GM21526 (cell line): ENCODE measurements around the gene VWDE.
"Not testable (repeated sequence)": the region's sequence is repeated elsewhere in the genome, so short reads cannot be mapped to it uniquely, and the experiment has no call there.

Experiments used
- ATAC-seq: cut with Tn5 transposase; IDR thresholded peaks from one replicate; pipeline ENCODE4 v1.9.1; 2021; ENCODE audit warnings: moderate library complexity; ENCODE audit not compliant: unreplicated experiment, low FRiP score

Gene VWDE

DNA sequence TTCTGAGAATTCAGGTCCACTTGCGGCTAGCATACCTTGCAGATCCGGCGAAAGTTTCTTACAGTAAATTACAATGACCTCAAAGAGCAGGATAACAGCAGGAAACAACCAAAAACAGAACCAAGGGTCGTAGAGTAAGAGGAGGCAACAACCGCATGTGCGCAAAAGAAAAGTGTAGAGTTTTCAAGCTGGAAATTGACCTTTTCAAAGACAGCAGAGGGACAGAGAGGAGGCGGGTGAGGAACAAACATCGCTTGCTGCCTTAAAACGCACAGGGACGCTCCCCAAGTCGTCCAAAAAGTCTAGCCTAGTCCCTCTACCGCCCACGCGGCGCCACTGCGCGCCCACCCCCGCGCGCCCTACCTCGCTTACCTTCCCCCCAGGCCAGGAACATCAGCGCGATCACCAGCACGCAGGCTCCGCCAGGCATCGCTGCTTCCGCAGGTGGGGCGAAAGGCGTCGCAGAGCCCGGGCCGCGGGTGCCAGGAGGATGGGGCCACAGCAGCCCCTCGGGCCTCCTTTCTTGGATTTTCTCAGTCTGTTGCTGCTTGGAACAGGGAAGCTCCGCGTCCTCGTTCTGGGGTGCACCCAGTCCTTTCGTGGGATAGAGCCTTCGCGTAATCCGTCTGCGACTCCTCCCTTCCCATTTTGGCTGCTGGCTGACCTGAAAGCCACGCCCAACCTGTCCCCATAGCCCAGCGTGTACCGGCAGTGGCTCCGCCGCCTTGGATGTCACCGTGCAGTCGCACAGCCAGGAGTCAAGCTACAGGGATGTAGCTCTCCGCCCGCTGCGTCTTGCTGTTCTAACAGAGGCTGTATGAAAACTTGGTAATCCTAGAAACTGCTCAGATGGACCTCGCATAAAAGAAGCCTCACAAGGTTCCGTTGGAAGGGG lies at the start of gene VWDE:
Gene VWDE (minus strand): TSS at position 579 of the 895 bp plus-strand sequence. CDS start 149 bp downstream, at position 430.
- ATAC-seq: peak; percentile 71

DNA sequence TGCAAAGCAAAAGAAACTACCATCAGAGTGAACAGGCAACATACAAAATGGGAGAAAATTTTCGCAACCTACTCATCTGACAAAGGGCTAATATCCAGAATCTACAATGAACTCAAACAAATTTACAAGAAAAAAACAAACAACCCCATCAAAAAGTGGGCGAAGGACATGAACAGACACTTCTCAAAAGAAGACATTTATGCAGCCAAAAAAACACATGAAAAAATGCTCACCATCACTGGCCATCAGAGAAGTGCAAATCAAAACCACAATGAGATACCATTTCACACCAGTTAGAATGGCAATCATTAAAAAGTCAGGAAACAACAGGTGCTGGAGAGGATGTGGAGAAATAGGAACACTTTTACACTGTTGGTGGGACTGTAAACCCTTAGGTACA lies 49.5 kb upstream of the VWDE start:
- ATAC-seq: not testable (repeated sequence)

DNA sequence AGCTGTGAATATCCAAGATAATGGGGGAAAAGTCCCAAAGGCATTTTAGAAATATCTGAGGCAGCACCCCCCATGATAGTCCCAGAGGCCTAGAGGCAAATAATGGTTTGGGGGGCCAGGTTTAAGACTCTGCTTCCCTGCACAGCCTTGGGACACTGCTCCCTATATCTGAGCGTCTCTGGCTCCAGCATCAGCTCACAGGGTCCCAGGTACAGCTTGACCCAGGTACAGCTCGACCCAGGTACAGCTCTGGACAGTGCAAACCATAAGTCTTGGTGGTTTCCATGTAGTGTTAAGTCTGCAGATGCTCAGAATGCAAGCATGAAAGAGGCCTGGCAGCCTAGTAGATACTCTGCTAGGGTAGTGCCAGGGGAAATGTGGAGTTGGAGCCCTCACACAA lies 47.0 kb upstream of the VWDE start:
- ATAC-seq: no peak

DNA sequence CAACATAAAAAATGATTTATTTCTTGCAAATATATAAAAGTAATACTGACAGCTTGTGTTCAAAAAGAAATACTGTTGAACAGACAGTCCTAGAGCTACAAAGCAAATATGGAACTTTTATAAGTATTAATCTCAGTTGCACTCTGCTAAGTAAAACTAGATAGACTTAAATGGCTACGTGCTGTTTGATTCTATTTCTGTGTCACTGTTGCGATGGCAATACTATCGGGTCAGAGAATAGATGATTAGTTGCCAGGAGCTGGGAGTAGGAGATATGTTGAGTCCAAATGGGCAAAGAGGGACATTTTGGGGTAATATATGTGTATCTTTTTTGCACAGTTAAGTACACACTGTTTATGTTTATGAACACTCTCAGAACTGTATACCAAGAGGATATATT lies 41.1 kb upstream of the VWDE start:
- no peak for ATAC-seq

DNA sequence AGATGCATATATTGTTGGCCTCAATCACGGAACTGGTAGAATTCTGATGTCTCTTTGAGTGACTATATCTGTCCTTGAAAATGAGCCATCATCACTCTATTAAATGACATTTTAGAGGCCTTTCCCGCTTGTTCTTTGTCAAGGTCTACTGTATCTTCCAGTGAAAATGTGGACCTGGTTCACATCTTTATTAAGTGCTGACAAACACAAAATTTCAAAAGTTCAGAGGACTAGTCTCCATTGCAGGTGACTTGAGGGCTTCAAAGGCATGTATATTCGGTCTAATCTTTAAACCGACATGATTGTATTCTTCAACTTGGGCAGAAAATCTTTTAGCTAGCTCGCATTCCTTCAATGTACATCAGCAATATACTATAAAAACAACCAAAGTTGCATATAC lies 36.6 kb upstream of the VWDE start:
- ATAC-seq: no peak

GRCh38 chr7:12436896-12437535 lies 33.4 kb upstream of the VWDE start:
- ATAC-seq: no peak

DNA sequence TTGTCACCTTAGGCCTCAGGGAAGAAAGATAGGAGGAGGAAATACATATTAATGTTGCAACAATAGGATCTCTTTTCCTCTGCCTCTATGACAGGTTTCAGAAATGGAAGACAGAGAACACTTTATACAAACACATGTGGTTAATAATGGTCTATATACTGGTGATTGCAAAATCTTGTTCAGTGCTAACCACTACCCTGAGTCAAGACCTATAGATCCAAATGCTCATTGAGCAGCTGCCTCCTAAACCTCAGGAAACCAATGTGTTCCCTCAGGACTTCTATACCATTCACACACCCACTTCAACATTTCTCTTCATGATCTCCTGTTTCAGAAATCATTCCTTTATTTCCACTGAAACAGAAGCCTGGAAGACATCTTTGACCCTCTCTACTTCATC lies 32.5 kb upstream of the VWDE start:
- no peak for ATAC-seq

GRCh38 chr7:12434012-12434642 lies 30.5 kb upstream of the VWDE start:
- ATAC-seq: peak; percentile 60

- ATAC-seq: no peak
These were observed 28.4 kb upstream of the VWDE start for GRCh38 chr7:12431886-12432556.

DNA sequence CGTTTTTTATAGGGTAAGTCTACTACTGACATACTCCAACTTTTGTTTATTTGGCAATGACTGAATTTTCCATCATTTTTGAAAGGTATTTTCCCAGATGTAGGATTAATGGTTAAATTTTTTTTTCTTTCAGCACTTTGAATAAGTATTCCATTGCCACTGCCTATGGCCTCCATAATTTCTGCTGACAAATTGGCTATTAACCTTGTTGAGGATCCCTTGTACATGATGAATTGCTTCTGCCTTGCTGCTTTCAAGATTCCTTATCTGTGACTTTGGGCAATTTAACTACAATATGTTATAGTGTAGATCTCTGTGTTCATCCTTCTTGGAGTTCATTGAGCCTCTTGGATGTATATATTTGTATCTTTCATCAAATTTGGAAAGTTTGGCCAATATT lies 21.6 kb upstream of the VWDE start:
- ATAC-seq: no peak

DNA sequence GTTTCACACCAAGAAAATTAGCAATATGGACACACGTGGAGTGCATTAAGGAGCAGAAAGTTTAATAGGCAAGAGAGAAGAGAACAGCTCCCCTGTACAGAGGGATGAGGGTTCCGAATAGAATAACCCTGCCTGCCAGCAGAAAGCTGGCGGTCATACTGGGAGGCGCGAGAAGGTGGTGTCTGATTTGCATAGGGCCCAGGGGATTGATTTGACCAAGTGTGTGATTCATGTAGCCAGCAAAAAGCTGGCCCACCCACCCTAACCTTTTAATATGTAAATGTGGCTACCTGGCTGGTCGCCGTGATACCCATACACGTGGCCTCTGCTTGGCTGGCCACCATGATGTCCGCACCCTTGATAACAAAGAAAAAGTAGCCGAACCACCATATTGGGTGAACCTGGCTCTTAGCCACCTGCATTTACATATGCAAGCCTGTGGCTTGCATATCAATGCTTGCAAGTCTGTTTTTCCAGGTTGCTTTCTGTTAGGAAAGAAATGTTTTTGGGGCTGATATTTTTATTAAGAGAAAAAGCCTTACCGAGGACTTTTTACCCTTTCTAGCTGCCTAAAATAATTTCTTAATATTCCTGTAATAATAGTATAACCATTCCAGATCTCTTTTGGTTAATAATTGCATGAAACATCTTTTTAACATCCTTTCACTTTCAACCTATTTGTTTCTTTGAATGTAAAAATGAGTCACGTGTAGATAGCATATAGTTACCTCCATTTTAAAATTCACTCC lies 20.5 kb upstream of the VWDE start:
- no peak for ATAC-seq

GRCh38 chr7:12423355-12423996 lies 19.8 kb upstream of the VWDE start:
- ATAC-seq: no peak

- ATAC-seq: no peak
These were observed 19.1 kb upstream of the VWDE start for GRCh38 chr7:12422554-12423320.

GRCh38 chr7:12418452-12418851 lies 14.8 kb upstream of the VWDE start:
- no peak for ATAC-seq

DNA sequence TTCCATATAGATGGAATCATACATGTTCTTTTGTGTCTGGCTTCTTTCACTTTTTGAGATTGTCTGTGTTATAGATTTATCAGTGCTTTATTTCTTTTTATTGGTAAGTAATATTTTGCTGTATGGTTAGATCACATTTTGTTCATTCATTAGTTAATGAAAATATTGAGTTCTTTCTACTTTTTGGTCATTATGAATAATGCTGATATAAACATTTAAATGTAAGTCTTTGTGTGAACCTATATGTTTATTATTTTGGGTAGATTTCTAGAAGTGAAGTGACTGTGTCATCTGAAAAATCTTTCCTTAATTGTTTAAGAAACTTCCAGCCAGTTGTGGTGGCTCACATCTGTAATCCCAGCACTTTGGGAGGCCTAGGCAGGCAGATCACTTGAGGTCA lies 11.4 kb upstream of the VWDE start:
- no peak for ATAC-seq

- no peak for ATAC-seq
These were observed 8.7 kb upstream of the VWDE start for GRCh38 chr7:12412407-12412806.

- no peak for ATAC-seq
These were observed 6.9 kb upstream of the VWDE start for GRCh38 chr7:12410523-12410922.

- ATAC-seq: no peak
These were observed 5.5 kb upstream of the VWDE start for GRCh38 chr7:12409097-12409711.

GRCh38 chr7:12407652-12408051 lies 4.0 kb upstream of the VWDE start:
- ATAC-seq: not testable (repeated sequence)
